ENCODE measurements around the gene APOBEC4. TPM values are rescaled to one million over a fixed set of nuclear protein-coding genes. Genes with fewer than 3 reads are reported as not detected.

APOBEC4 gene, protein sequence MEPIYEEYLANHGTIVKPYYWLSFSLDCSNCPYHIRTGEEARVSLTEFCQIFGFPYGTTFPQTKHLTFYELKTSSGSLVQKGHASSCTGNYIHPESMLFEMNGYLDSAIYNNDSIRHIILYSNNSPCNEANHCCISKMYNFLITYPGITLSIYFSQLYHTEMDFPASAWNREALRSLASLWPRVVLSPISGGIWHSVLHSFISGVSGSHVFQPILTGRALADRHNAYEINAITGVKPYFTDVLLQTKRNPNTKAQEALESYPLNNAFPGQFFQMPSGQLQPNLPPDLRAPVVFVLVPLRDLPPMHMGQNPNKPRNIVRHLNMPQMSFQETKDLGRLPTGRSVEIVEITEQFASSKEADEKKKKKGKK
- total RNA-seq, result not detected in 2 replicates

DNA sequence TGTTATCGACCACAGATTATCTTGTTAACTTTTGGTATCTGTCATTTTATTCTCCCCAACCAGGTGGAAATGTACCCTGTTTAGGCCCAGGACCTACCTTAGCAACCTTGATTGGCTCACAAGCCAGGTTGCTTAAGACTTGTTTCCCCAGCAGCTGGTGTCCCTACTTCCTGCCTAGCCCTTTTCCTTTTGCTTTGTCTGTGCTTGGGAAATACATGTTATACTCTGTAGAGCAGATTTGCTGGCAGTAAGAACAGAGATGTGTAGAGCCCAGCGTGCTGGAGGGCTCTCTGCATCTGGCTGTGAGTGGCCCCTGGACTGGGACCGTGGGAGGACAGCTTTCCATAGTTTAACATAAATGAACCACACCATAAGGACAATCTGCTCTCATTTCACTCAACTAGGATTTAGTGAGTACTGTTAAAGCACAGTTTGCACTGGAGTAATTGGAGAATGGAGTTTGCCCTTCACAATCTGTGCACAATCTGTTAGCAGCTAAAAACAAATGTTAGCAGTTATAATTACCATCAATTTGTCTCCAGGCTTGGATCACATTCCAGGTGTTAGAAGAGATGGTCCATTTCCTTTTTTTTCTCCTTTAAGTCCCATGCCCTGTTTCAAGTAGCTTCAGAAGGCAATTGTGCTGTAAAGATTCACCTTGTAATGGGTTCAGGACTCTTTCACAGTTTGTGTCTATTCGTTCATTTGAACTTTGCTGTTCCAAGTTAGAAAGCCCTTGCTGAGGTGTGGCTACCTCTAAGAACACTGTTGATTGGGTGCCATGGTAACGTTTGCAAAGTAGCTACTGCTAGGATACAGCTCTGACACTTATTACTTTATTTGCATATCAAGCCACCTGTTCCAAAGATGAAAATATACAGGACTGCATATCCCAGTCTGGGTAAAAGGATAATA, at the start of gene APOBEC4:
Gene APOBEC4 (minus strand): TSS at position 770 of the 915 bp plus-strand sequence. CDS start 4,535 bp downstream, outside the sequence.

GRCh38 chr1:183635606-183636333, 17.3 kb downstream of the APOBEC4 start, which contains the start of gene ARPC5:
TSS of gene ARPC5 (minus strand) at chr1:183635783. CDS start at chr1:183635659, 124 bp downstream.

Other genes with a start within 250 kb of the APOBEC4 start
- gene NMNAT2, start 234.9 kb downstream of the APOBEC4 start, total RNA-seq, result 0.11 TPM in 1 of 2 replicates, not detected in the other
- gene SMG7, start 180.8 kb downstream of the APOBEC4 start, total RNA-seq, result 23.9 and 46.3 TPM in 2 replicates
- 1.2 and 5.3 TPM in 2 replicates for gene NCF2, start 62.9 kb downstream of the APOBEC4 start, total RNA-seq
- 234 and 271 TPM in 2 replicates for gene ARPC5, start 17.5 kb downstream of the APOBEC4 start, total RNA-seq
- gene RGL1, start 151.8 kb upstream of the APOBEC4 start, total RNA-seq, result 22.3 and 39.1 TPM in 2 replicates

Measured in articular chondrocyte of knee joint (primary cell).